ENCODE measurements around the gene MPZL3.

GRCh38 chr11:118193910-118194566 is 58.1 kb downstream of the MPZL3 start:
- no peak for TF ChIP-seq EZH2phosphoT487 (IDR thresholded peaks at IDR 0.05; ENCODE audit: borderline replicate concordance)
- TF ChIP-seq CTCF (IDR thresholded peaks at IDR 0.05 in 2 of 3, conservative IDR thresholded peaks at IDR 0.05 in 1 of 3; ENCODE audit: borderline replicate concordance in 1 of 3, insufficient read depth in 1 of 3, low read depth in 2 of 3, low read length in 2 of 3): no peak
- no peak for TF ChIP-seq RAD21 (IDR thresholded peaks at IDR 0.05; ENCODE audit: low read depth)
- no peak for TF ChIP-seq ZFX (IDR thresholded peaks at IDR 0.05)
- no peak for TF ChIP-seq POLR2A (IDR thresholded peaks at IDR 0.05; ENCODE audit: borderline replicate concordance, extremely low read depth, insufficient read depth, insufficient read length)
- no peak for TF ChIP-seq MAX (IDR thresholded peaks at IDR 0.05)
- no peak for TF ChIP-seq ZBTB33 (IDR thresholded peaks at IDR 0.05; ENCODE audit: extremely low read depth, insufficient replicate concordance, low read length)
- no peak for TF ChIP-seq ATF3 (IDR thresholded peaks at IDR 0.05)
